HG03097 (cell line): ENCODE data around the gene KIF21B.

ENCODE experiments used
- ATAC-seq: cut with Tn5 transposase; IDR thresholded peaks from one replicate; pipeline ENCODE4 v1.9.1; 2021; ENCODE audit not compliant: unreplicated experiment, low FRiP score

KIF21B gene

DNA sequence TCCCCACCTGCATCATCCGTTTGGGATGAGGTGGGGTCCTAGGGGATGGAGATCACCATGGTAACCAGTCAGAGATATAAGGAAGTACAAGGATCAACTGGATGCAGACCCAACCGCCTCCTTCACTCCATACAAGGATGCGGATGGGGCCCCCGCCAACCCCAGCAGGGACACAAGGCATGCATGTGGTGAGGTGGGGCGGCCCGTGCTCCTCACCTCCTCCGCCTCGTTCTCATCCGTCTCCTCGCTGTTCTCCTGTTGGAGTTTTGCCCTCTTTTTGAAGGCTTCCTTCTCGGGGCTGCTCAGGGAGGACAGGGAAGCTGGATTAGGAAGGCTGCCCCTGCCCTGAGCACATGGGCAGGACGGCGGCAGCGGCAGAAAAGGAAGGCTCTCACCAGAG, 23.8 kb downstream of the KIF21B start:
- ATAC-seq = no peak

DNA sequence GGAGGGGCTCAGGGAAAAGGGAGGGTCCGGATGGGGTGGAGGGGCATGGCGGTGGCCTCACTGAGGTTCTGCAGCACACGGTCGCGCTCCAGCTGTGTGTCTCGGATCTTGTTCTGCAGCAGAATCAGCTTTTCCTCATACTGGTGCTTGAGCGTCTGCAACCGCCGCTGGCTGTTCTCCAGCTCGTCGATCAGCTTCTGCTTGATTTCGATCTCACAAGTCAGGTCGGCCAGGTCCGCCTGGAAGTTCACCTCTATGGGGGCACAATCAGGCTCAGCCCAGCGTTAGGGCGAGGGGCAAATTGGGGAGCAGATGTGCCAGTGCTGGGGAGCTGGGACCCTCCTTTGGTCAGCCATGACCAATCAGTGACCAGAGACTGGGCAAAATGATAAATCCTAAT, 25.2 kb downstream of the KIF21B start:
- ATAC-seq = no peak

DNA sequence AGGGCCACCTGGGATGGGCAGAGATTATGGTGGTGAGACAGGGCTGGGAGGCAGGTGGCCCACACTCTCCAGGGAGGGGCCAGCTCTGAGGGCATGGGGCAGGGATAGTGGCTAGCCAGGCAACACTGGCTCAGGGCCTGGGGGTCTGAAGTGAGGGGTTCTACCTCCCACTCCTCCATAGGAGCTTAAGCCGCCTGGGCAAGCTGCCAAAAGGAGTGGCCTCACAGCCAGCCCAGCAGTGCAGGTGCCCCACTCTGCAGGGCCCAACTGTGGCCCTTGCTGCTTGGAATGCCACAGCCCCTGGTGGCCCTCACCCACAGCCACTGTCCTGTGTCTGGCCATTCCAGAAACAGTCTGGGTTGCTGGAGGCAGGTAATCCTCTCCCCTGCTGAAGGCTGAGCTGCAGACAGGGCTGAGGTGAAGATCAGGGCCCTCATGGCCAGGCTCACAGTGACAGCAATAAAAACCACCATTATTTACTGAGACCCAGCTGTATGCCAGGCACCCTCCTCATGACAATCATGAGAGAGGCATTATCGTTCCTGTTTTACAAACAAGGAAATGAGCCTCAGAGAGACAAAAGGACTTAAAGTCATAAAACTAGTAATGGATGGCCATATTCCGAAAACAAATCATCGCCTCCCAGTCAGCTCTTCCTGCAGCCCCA, 31.0 kb downstream of the KIF21B start:
- no peak for ATAC-seq

DNA sequence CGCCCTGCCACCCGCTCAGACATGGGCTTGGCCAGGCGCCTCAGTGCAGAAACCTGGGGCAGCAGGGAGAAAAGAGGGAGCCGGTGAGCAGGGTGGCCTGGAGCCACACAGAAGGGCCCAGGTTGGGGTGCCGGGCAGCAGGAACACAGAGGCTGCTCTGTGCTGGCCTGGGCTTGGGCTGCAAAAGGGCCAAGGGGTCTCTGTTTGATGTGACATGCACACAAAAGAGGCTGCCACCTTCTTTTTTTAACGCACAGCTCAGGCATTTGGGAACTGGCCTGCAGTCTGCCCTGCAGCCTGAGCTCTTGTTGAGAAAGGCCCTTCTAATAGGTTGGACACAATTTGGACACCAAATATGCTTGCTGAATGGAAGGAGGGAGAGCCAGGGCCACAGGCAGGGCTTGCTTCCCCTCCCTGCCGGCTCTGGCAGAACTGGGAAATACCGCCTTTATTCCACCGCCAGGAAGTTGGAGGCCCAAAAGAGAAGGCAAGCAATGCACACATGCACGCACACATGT, 32.4 kb downstream of the KIF21B start:
- ATAC-seq = no peak

DNA sequence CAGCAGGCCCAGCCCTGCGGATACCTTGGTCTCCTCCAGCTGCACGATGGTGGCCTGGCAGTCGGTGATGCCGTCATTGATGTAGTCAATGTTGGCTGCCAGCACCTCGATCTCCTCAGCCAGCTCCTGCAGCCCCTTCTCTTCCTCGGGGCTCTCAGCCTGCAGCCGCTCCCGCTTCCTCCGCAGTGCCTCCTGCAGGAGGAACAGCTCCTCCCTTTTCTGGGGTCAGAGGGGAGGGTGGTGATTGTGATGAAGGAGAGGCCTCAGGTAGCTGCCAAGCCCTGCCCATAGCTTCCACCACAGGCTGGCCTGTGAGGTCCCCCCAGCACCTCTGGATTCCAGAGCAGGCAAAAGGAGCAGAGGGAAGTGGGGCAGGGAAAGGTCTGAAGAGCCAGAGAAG, 33.4 kb downstream of the KIF21B start:
- no peak for ATAC-seq

DNA sequence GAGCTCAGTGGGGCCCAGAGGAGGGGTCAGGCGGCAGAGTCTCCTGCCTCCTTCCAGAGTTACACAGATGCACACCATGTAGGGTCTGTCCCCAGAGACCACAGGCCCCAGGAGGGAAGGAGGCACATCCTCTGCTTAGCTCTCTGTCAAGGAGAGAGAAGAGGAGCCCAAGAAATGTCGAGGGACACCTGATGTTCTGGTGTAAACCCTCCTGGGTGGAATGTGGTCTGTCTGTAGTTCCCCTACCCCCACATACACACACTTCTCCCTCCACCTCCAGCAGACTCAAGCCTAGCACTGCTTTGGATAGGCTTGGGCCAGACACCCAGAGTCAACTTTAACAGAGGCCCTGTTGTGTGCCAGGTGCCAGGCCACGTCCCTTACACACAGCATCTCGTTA, 34.2 kb downstream of the KIF21B start:
- ATAC-seq = no peak

DNA sequence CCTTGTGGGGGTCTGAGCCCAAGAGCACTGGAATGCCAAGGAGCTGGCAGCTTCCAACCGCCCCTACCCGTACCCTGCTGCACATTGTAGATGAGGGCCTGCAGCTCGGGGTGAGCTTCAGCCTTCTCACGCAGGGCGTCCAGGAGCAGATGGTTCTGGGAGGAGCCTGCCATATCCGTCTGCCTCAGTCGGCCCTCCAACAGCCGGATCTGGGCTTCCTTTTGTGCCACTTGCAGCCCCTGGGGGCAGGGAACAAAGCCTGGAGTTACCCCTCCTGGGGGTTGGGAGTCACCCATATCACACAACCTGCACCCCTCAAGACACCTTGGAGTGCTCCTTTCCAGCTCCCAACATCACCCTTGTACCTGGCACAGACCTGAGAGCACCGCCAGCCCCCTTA, 34.8 kb downstream of the KIF21B start:
- no peak for ATAC-seq

DNA sequence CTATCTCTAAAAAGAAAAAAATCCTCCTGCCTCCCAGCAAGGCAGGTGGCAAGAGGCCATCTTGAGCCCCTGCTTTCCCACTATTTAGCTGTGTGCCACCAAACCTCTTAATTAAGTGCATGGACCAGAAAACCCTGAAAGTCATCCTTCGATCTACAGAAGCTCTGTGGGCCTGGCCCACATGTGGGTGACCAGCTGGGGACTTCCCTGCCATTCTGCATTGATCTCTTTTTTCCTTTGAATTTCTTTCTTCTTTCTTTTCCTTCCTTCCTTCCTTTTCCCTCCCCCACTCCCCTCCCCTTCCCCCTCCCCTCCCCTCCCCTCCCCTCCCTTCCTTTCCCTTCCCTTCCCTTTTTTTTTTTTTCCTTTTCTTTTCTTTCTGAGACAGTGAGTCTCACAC, 38.0 kb downstream of the KIF21B start:
- no peak for ATAC-seq

DNA sequence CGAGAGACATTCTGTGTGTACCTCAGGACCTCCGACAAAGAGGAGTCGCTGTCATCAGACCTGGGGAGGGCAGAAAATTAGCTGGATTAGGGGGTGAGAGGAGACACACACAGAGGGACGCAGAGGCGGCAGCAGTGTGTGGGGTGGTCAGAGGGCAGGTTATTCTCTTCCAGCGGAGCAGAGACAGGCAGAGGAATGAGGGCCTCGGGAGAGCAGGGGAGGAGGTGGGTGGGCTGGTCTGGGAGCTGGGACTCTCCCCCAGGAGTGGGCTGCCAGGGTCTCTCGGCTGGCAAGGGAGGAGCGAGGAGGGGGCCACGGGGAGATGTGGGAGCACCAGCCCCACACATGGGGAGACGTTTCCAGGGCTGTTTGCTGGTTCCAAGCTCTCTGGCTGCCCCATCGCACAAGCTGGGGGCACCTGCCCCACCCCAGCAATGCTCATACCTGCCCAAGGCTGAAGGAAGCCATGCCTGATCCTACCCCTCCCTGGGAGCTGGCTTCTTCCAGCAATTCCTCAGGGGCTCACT, 40.4 kb downstream of the KIF21B start:
- ATAC-seq = no peak

DNA sequence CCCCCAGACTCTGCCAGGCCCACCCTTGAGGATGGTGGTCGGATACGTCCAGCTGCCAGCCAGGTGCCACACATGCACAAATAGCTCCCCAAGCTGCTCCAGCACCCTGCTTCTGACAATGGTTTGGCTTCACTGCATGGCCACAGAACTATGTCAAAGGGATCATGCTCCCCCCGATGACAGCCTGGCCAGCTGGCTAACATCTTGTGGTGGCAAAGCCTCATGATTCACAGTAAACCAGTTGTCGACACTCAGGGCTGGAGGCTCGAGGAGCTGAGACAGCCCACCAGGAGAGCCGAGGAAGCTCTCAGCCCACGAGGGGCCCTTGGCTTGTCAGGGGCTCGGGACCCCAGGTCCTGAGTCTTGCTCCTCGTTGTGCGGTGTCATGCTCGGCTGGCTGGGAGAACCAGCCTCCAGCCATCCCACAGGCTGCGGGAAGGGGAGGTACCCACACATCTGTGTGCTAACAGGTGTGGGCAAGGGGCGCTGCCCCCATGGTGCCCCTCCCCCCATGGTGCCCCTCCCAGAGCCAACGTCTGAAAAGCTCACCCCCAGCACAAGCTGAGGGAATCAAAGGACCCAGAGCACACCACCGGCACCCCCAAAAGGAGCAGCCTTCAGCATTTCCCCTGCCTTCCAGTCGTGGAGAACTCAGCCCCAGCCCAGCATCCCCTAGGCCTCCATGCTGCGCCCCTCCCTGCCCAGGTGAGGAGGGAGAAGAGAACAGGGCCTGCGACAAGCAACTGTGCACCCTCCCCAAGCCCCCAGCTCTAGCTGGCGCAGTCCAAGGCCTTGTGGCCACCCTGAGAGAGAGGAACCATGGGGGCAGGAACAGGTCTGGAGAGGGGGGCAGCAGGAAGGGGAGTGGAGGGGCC, 41.2 kb downstream of the KIF21B start:
- ATAC-seq = no peak

DNA sequence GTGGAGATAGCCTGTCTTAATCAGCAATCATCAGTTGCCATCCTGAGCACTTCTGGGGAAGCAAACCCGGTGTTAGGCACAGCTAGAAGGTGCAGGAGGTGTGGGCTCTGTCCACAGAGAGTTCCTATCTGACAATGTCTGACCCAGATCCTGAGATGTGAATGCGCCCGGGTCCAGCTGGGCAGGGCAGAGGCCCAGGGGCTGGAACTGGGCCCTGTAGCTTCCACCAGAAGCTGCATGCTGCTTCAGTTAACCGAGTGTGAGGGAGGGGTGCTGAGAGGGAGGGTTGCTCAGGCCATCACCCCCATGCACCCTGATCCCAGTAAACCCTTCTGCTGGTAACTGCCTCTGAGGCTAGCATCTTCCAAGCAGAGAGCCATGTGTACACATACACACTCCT, 42.2 kb downstream of the KIF21B start:
- no peak for ATAC-seq

DNA sequence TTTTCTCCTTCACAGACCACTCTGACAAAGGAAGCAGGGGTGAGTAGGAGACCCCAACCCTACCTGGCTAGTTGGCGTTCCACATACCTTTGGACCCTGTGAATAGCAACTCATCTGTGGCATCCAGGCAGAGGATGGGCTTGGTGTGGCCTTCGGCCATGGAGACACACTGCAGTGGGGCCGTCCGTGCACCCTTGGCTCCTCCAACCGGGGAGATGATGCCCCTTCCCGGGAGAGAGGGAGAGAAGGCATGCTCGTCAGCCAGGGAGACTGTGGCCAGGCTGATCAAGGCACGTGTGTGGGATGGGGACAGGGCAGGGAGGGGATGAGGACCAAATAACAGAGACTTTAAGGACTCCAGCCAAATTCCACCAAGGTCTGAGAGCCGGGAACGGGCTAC, 42.6 kb downstream of the KIF21B start:
- no peak for ATAC-seq

DNA sequence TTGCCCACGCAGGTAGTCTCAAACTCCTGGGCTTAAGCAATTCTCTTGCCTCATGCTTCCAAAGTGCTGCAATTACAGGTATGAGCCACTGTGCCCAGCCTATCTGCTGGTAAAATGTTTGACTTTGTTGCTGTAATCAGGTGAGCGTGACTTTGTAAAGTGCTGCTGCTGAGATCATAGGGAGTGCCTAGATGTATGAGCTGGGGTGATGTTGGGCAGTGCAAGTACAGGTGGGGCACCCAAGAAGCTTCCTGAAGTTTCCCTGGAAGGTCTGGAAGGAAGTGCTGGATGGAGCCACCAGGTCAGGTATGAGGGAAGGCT, 43.1 kb downstream of the KIF21B start:
- ATAC-seq = no peak

DNA sequence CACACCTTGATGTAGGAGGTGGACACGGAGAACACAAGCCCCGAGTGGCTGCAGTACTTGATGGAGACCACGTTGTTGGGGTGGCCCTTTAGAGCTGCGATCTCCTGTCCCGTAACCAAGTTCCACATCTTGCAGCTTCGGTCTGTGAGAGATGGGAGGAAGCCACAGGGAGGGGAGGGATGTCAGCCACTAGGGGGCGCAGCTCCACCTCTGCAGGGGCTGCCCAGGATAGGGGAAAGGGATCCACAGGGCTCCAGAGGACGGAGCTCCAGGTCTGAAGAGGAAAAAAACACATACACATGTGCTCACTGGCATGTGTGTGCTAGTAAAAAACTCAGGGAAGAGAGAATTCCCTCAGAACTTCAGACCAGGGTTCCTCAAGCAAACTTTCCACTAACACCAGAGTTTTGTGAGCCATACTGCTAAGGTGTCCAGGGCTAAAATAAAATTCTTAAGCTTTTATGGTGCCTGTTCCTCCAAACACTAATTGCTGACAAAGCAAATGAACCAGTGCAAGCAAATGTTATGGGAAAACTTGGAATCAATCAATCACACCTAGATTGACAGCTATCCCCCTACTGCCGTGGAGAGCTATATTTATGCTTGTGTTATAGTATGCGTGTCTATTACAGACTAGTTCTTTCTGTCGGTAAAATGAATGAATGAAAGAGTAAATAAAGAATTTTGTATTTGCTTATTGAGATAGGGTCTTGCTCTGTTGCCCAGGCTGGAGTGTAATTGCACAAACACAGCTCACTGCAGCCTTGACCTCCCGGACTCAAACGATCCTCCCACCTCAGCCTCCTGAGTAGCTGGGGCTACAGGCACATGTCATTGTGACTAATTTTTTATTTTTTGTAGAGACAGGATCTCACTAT, 43.7 kb downstream of the KIF21B start:
- no peak for ATAC-seq

DNA sequence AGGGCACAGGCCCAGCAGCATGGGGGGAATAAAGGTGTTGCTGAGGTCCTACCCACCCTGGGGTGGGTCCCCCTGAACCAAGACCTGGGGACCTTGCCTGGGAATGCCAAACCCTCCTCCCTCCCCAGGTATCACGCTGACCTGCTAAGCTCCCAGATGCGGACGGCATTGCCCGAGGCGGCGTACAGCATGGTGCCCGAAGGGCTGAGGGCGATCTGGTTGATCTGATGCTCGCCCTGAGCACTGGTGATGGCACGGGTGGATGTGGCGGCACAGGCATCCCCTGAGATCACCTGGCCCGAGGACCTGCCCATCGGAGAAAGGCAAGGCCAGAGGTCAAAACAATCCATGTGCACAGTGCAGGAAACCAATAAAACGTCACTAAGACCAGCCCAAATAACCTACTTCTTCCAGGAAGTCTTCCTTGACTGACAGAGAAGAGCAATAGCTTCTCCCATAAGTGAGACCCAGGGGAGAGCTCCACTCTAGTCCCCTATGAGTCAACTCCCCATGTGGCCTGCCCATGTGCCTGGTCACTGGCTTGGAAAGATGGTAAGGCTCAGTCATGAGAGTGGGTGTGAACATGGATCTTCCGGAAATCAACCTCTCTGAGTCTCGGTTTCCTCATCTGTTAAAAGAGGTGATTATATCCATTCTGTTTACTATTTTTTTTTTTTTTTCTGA, 46.3 kb downstream of the KIF21B start:
- ATAC-seq = no peak

DNA sequence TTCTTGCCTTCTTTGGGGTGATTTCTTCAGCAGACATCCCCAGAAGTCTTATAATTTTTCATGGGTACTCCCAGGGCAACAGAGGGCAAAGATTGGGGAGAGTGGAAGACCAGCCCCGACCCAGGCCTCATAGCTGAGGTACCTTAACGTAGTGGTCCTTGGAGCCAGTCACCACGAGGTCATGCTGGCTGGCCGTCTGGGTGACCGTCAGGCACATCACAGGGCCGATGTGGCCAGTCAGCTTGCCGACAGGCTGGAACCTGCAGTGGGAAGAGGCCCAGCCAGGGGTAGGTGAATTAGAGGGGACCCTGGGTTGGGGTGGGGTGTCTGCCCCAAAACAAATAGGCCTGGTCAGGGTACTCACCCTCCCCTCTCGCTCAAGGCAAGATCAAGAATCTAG, 46.9 kb downstream of the KIF21B start:
- no peak for ATAC-seq

DNA sequence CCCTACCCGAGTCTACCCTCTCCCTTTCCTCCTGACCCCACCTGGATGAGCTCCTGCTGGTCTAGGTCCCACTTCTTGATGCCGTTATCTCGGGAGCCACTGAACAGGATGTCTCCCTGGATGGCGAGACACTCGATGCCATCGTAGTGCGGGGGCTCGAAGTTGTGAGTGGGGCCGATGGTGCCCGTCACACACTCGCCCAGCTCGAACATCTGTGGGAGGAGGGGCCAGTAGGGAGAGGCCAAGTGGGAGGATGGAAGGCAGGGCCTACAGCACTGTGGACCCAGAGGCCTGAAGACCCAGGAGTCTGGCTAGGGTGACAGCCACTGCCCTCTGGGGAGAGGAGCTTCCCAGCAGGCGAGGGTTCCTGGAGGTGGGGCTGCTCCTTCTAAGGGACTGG, 48.1 kb downstream of the KIF21B start:
- no peak for ATAC-seq

DNA sequence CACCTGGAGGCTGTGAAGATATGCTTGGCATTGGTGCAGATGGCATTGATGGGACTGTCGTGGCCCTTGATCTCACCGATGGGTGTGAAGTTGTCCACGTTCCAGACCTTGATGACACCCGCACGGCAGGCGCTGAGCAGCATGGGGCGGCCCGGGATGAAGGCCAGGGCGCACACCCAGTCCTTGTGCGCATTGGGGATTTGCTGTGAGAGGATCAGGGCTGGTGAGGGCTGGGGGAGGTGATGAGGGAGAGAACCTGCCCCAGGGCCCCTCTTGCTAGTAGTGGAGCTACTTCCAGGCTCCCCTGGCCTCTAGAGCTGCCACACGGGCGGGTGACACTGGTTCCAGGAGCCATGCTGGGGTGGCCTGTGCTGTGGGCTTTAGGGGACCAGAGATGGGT, 48.8 kb downstream of the KIF21B start:
- no peak for ATAC-seq

DNA sequence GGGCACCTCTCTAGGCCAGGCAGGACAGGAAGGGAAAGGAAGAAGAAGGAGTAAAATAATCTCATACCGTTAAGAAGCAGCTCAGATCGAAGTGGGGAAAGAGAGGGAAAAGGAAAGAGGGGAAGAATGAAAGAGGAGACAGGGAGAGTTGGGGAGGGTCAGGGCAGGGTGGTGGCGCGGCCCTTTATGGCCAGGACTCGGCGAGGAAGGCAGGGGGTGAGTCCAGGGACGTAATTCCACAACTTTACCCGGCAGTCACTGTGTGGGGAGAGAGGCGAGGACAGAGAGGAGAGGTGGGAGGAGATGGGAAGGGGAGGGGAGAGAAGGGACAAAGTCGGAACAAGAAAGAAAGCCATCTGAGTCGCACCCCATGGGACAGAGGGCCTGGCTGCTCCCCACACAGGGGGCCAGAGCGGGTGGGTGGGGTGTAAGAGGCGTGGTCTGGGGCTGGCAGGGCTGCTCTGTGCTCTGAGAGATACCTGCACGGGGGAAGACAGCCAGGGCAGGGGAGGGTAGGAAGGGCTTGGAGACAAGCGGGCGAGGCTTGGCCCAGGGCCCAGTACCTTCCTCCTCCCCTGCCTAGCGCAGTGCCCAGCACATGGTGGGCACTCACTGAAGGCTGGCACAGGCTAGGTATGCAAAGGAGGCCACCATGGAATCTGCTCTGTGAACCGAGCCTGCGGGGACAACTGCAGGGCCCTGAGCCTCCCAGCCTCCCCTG, 49.4 kb downstream of the KIF21B start:
- ATAC-seq = no peak
